HG03139 (cell line): ENCODE measurements around the gene MICAL3.
"Not testable (repeated sequence)": the region's sequence is repeated elsewhere in the genome, so short reads cannot be mapped to it uniquely, and the experiment has no call there.

Experiments used
- ATAC-seq: cut with Tn5 transposase; IDR thresholded peaks from one replicate; pipeline ENCODE4 v1.9.1; 2021; ENCODE audit not compliant: unreplicated experiment

MICAL3 gene

DNA sequence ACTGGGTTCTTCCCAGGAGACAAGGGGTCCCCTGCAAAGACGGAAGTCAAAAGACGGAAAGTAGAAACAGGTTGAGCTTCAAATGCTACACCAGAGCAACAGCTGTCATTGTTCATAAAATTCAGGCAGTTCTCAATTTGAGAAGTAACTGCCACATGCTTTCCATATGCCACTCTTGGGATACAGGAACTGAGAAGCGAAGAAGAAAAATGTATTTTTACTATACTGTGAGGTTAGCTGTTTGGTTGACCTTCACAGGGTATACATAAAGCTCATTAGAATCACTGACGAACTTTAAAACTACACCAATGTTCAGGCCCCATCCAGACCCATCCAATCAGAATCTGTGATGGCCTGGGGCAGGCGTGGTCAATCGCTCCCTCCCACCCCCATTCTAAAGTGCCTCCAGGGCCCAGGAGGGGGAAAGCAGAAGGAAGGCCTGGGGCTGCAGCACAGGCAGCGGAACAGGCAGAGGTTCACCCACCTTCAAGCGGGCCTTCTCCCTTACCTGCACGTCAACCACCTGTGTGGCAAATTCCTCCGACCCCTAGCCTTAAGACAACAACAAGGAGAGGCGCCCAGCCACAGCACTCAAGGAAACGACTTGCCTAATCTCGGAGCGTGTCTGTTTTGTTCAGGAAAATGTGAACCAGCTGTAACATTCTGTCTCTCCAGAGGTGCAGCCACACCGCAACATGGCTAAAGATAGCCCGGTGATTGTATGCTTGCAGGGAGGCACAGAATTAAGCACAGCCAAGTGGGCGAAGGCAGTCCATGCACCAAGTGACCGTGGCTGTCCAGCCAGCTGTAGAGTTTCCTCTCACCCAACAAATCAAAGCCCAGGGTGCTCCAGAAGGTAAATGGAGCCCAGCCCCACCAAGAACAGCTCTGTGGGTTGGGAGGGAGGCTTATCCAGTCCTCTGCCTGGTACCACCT, 82.6 kb downstream of the MICAL3 start:
- ATAC-seq, result no peak

- ATAC-seq, result no peak
These were observed 84.8 kb downstream of the MICAL3 start for GRCh38 chr22:17939579-17939978.

DNA sequence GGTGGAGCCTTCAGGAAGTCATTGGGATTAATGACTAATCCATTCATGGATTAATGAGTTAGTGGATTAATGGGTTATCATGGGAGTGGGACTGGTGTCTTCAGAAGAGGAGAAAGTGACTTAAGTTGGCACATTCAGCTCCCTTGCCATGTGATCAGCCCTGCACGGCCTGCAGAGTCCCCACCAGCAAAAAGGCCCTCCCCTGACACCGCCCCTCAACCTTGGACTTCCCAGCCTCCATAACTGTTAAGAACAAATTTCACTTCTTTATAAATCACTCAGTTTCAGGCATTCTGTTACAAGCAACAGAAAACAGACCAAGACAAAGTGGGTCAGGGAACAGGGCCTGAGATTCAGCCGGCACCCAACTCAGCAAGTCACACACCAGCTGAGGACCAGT, 85.3 kb downstream of the MICAL3 start:
- ATAC-seq, result no peak

- ATAC-seq, result no peak
These were observed 85.9 kb downstream of the MICAL3 start for GRCh38 chr22:17938484-17938924.

- ATAC-seq, result not testable (repeated sequence)
These were observed 91.9 kb downstream of the MICAL3 start for GRCh38 chr22:17932457-17932856.

DNA sequence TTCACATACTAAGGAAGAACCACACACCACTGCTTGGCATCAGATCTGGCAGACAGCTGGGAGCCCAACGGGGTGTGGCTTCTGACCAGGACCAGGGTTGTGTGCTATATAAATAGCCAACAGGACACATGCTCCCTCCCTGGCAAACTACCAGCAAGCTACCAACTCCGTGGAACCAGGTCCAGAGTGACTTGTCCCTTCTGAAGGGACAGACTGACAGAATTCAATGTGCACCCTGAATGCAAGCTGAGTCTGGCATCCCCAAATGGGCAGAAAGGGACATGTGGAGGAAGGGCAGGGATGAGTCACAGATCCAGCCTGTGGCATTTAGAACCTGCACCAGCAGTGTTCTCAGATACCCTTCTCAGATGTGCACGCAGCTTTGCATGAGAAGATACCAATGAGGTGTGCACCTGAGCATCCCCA, 92.9 kb downstream of the MICAL3 start:
- no peak for ATAC-seq

DNA sequence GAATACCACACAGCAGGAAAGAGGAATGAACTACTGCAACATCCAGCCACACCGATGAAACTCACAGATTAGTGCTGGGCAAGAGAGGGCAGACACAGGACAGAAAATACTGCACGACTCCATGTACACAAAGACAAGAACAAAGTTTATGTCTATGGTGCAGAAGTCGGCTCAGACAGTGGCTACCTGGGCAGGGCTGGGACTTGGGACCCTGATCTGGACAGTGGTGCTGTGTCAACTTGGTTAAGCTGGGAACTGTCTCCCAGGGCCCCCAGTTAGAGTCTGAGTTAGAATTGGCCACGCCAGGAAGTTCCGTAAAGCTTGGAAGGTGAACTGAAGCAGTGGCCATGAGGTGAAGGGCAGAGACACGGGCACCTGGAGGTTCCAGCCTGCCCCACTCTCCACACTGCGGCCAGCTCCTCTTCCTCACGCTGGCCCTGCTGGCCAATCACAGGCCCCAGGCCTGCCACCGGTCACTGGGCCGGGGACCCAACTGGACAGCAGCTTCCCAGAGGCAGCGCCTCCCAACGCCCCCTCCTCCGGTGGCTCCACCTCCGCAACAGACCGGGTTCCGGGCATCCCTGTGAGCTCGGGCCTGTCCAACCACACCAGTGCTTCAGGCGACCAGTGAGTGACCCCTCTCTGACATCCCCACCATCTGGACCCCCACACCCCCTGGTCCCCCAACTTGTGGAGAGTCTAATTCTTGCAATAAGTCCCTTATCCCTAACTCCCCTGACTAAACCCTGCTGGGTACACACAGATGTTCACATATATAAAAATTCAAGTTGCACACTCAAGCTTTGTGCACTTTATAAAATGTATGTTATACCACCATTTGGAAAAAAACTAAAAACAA, 93.7 kb downstream of the MICAL3 start:
- no peak for ATAC-seq

DNA sequence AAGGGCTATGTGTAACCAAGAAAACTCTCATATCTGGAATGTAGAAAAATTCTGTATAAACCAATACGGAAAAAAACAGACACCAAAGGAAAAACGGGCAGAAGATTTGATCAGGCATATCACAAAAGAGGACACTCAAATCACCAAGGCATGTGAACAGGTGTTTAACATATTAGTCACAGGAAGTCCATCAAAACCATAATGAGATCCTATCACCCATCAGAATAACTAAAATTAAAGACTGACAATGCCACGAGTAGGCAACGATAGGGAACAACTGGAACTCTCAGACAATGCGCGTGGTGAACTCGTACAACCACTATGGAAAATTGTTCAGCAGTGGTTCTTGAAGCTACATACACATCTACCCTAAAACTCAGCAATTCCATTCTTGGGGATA, 94.5 kb downstream of the MICAL3 start:
- ATAC-seq, result no peak

GRCh38 chr22:17928391-17928790, 96.0 kb downstream of the MICAL3 start:
- no peak for ATAC-seq

GRCh38 chr22:17927062-17927461, 97.3 kb downstream of the MICAL3 start:
- ATAC-seq, result no peak

DNA sequence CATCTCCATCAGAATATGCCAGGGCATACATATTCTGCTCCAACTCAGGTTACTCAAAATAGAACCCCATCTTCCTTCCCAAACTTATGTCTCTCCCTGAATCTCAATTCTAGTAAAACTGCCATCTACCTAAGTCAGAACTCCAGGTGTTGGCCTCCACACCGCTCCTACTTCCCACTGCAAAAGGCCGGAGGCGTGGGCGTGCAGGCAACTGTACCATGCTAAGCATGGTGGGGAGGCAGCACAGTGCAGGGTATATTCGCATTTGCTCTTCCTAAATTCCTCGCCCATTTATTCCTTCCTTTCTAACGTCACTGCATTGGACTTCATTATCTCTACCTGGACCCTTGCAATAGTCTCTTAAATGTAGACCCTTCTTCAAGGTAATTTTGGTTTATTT, 97.8 kb downstream of the MICAL3 start:
- no peak for ATAC-seq

DNA sequence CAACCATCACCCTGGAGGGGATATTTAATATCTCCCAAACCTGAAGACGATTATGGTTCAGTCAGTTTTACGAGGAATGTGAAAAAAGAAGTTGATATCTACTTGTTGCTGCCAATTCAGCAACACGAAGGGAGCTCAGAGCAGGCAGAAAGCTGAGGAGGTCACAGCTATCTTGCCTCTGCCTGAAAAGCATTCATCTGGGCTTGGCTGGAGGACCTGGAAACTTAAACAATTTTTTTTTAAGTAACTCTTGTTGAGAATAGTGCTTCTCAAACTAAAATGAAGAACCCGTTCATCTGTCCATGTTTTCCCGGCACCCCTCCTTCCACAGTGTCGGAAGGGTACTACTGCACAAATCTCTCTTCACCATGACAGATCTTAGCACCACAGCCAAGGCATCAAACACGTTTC, 98.9 kb downstream of the MICAL3 start:
- no peak for ATAC-seq

DNA sequence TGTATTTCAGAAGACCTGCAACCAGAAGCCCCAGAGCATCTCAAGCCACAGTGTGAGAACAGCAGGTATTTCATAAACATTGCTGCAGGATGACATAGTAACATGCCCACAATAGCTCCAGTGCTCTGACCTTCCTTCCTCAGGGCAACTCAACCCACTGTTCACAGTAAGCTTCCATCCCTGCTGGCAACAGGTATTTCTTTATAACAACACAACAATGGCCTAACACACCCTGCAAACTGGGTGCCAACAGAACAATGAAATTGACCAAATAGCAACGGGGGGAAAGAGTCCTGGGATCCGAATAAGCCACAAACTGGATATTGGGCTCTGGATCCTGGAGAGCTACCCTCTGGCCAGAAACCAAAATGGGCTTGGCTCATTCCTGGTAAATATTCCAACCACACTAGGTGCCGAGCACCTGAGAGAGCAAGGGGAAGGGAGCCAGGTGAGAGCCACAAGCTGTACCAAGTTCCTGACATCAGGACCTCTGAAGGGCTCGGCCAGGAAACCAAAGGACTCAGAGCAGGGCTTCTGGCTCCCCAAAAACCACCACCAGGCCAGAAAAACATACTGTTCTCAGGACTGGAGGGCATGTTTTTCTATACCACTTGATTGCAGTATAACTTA, 99.5 kb downstream of the MICAL3 start:
- ATAC-seq, result no peak

- ATAC-seq, result no peak
These were observed 100.3 kb downstream of the MICAL3 start for GRCh38 chr22:17924076-17924475.

DNA sequence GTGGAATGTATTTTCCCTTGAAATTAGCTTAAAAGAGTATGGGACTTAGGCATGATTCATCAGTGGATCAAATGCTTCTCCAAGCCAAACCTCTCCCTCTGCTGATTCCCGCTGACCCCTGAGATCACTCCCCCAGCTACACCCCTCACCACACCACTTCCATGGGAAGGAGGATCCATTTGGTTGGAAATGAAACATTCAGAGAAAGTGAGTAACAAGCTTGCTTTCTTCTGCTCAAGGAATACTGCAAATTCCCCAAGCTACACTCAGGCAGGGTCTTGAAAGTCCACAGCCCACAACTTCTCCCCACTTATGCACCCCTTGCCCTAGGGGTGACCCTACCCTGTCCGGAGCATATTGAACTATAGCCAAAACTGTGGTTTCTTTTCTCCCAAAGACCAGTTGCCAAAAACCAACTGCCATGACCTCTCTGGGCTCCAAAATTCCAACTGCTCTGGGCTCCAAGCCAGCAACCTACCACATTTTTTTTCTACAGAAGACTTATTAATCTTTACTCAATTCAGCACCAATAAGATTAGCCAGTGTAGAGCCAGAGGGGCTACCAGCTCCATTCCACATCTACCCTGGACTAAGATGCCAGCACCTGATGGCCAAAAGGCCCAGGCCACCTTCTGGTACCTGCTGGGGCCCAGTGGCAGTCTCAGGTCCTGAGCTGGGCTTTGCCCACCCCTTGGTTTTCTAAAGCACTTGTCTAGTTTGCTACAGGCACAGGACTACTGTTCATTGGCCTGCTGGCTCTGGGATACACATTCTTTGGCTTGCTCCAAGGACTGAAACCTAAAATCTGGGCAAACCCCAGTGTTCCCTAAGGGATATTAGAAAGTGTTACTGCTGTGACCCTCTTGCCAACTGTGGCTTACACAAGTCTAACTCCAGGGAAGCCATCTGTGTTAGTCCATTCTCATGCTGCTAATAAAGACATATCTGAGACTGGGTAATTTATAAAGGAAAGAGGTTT, 101.1 kb downstream of the MICAL3 start:
- no peak for ATAC-seq

DNA sequence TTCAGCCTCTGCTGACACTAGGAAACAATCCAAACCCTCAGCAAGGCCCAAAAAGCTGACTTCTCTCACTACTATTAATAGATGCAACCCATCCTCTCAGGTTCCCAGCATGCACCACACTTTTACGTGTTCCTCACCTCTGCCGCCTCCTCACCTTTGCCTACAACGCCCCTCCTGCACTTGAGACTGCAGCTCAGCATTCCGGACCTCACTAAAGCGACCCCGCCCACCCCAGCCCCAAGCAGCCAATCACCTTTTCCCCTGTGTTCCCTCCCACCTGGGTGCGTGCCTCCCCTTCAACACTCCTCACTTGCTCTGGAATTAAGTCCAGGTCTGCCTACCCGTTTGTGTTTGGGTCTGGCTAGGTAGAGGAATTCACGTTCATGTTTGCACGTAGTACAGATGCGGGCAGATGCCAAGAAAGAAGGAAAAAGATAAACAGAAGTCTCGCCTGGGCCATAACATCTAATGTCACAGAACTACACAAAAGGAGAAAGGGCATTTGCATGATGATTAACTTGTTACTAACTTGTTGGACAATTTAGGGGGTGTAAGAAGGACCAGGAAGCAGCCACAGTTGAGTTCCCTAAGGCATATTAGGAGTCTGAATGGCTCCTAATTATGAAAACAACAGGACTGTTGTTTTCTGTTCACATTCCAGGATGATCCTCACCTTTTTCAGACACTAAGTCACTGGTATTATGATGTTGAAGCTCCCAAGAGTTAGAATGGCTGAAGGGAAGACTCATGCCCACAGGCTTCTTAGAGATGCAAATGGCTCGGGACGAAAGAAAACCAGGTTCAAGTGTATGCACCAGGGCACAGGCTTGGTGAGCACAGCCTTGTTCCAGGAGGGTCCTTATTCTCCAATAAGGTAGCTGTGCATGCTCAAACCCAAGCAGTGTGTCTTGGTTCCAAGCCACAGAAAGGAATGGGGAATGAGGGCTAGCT, 102.2 kb downstream of the MICAL3 start:
- ATAC-seq, result no peak

GRCh38 chr22:17920992-17921650, 103.2 kb downstream of the MICAL3 start:
- ATAC-seq, result no peak

- ATAC-seq, result no peak
These were observed 104.2 kb downstream of the MICAL3 start for GRCh38 chr22:17920145-17920605.
